ENCODE measurements around the gene SMIM44. TPM values are rescaled to one million over a fixed set of nuclear protein-coding genes. Genes with fewer than 3 reads are reported as not detected.

Gene SMIM44
- total and polyA plus RNA-seq, 4 experiments from 2014 or later = not detected

- peaks cover 0 to 2% (median under 1%) of the 10 kb centered on the region in 4 donors for H3K4me1 Mint-ChIP-seq
- DNase-seq = no peak
- ChIA-PET POLR2A (ENCODE audit: partially characterized antibody) (no interaction called here), CTCF (ENCODE audit: partially characterized antibody) (interaction anchor here (1.5 kb wide), 1 partner anchor 9 kb away, joined by 6 read pairs; no protein-coding TSS in a partner anchor)
- no peaks in the 10 kb centered on the region for H3K27me3 Mint-ChIP-seq
- intact Hi-C loops (cut with micrococcal nuclease) = no loop called here
- no peak overlapping the region for H3K27ac Mint-ChIP-seq
- Histone ChIP-seq H3K4me1 (ENCODE audit: insufficient read depth, low read length) (no peaks in the 10 kb centered on the region), H3K36me3 (ENCODE audit: insufficient read depth, low read length) (no peaks in the 10 kb centered on the region), H3K9me3 (ENCODE audit: control insufficient read depth in 1 of 2, low read length in 2 of 2) (no peaks in the 10 kb centered on the region), H3K27ac (ENCODE audit: low read depth, low read length) (no peak overlapping the region), H3K27me3 (ENCODE audit: insufficient read depth, low read length) (no peaks in the 10 kb centered on the region), H3K4me3 (ENCODE audit: low read length in 2 of 2) (no peak overlapping the region)
- peaks cover 6 to 10% of the 10 kb centered on the region in 2 donors for H3K36me3 Mint-ChIP-seq
- H3K9me3 Mint-ChIP-seq = peaks cover 0 to 2% (median 0%) of the 10 kb centered on the region in 8 donors
- H3K4me3 Mint-ChIP-seq = no peak overlapping the region
Observed at GRCh38 chr19:3463714-3464586, 19.3 kb downstream of the SMIM44 start.

- Mint-ChIP-seq H3K27ac (no peak overlapping the region), H3K4me3 (no peak overlapping the region), H3K27me3 (no peaks in the 10 kb centered on the region), H3K36me3 (peaks cover 6 to 11% of the 10 kb centered on the region in 2 donors), H3K9me3 (peaks cover 0 to 2% (median 0%) of the 10 kb centered on the region in 8 donors), H3K4me1 (no peaks in the 10 kb centered on the region)
- no peak for DNase-seq
- Histone ChIP-seq H3K9me3 (ENCODE audit: control insufficient read depth in 1 of 2, low read length in 2 of 2) (no peaks in the 10 kb centered on the region), H3K4me3 (ENCODE audit: low read length in 2 of 2) (no peak overlapping the region), H3K27ac (ENCODE audit: low read depth, low read length) (no peak overlapping the region), H3K4me1 (ENCODE audit: insufficient read depth, low read length) (no peaks in the 10 kb centered on the region), H3K36me3 (ENCODE audit: insufficient read depth, low read length) (no peaks in the 10 kb centered on the region), H3K27me3 (ENCODE audit: insufficient read depth, low read length) (no peaks in the 10 kb centered on the region)
- ChIA-PET POLR2A (ENCODE audit: partially characterized antibody) (no interaction called here), CTCF (ENCODE audit: partially characterized antibody) (interaction anchor here (1.5 kb wide), 1 partner anchor 10 kb away, joined by 6 read pairs; no protein-coding TSS in a partner anchor)
- intact Hi-C loops (cut with micrococcal nuclease) = no loop called here
Observed at GRCh38 chr19:3462991-3463713, 20.1 kb downstream of the SMIM44 start.

- ChIA-PET CTCF (ENCODE audit: partially characterized antibody) (interaction anchor here (1.1 to 1.4 kb wide), 2 partner anchors 12 to 30 kb away, joined by 3 to 7 read pairs; no protein-coding TSS in a partner anchor), POLR2A (ENCODE audit: partially characterized antibody) (no interaction called here)
- peaks cover 4% of the 10 kb centered on the region for H3K36me3 ChIP-seq (ENCODE audit: insufficient read depth, low read length)
- Mint-ChIP-seq H3K27me3 (no peaks in the 10 kb centered on the region), H3K9me3 (no peaks in the 10 kb centered on the region), H3K27ac (no peak overlapping the region), H3K4me1 (no peaks in the 10 kb centered on the region), H3K4me3 (no peak overlapping the region), H3K36me3 (peaks cover 6 to 16% of the 10 kb centered on the region in 2 donors)
- H3K27ac ChIP-seq (ENCODE audit: low read depth, low read length) = no peak overlapping the region
- no peak for DNase-seq
- intact Hi-C loops (cut with micrococcal nuclease) = no loop called here
- H3K27me3 ChIP-seq (ENCODE audit: insufficient read depth, low read length) = no peaks in the 10 kb centered on the region
- H3K9me3 ChIP-seq (ENCODE audit: control insufficient read depth in 1 of 2, low read length in 2 of 2) = no peaks in the 10 kb centered on the region
- H3K4me1 ChIP-seq (ENCODE audit: insufficient read depth, low read length) = no peaks in the 10 kb centered on the region
- no peak overlapping the region for H3K4me3 ChIP-seq (ENCODE audit: low read length in 2 of 2)
Observed at GRCh38 chr19:3459965-3460582, 23.2 kb downstream of the SMIM44 start.

- Mint-ChIP-seq H3K9me3 (no peaks in the 10 kb centered on the region), H3K27ac (no peak overlapping the region), H3K27me3 (no peaks in the 10 kb centered on the region), H3K4me3 (no peak overlapping the region), H3K4me1 (no peaks in the 10 kb centered on the region), H3K36me3 (peaks cover 6 to 16% of the 10 kb centered on the region in 2 donors)
- Histone ChIP-seq H3K27ac (ENCODE audit: low read depth, low read length) (no peak overlapping the region), H3K36me3 (ENCODE audit: insufficient read depth, low read length) (peaks cover 4% of the 10 kb centered on the region), H3K27me3 (ENCODE audit: insufficient read depth, low read length) (no peaks in the 10 kb centered on the region), H3K4me1 (ENCODE audit: insufficient read depth, low read length) (no peaks in the 10 kb centered on the region), H3K9me3 (ENCODE audit: control insufficient read depth in 1 of 2, low read length in 2 of 2) (no peaks in the 10 kb centered on the region), H3K4me3 (ENCODE audit: low read length in 2 of 2) (no peak overlapping the region)
- DNase-seq = no peak
- ChIA-PET POLR2A (ENCODE audit: partially characterized antibody) (no interaction called here), CTCF (ENCODE audit: partially characterized antibody) (no interaction called here)
- intact Hi-C loops (cut with micrococcal nuclease) = no loop called here
Observed at GRCh38 chr19:3459089-3459881, 24.0 kb downstream of the SMIM44 start.

GRCh38 chr19:3458229-3459088 lies 24.8 kb downstream of the SMIM44 start:
- no peak for DNase-seq
- no peaks in the 10 kb centered on the region for H3K27me3 Mint-ChIP-seq
- intact Hi-C loops (cut with micrococcal nuclease) = no loop called here
- Histone ChIP-seq H3K4me3 (ENCODE audit: low read length in 2 of 2) (no peak overlapping the region), H3K36me3 (ENCODE audit: insufficient read depth, low read length) (peaks cover 4% of the 10 kb centered on the region), H3K27me3 (ENCODE audit: insufficient read depth, low read length) (no peaks in the 10 kb centered on the region), H3K4me1 (ENCODE audit: insufficient read depth, low read length) (no peaks in the 10 kb centered on the region), H3K27ac (ENCODE audit: low read depth, low read length) (no peak overlapping the region), H3K9me3 (ENCODE audit: control insufficient read depth in 1 of 2, low read length in 2 of 2) (no peaks in the 10 kb centered on the region)
- ChIA-PET CTCF (ENCODE audit: partially characterized antibody) (no interaction called here), POLR2A (ENCODE audit: partially characterized antibody) (no interaction called here)
- H3K4me1 Mint-ChIP-seq = no peaks in the 10 kb centered on the region
- H3K9me3 Mint-ChIP-seq = no peaks in the 10 kb centered on the region
- no peak overlapping the region for H3K4me3 Mint-ChIP-seq
- H3K27ac Mint-ChIP-seq = no peak overlapping the region
- peaks cover 6 to 18% of the 10 kb centered on the region in 2 donors for H3K36me3 Mint-ChIP-seq

GRCh38 chr19:3457528-3458228 lies 25.6 kb downstream of the SMIM44 start:
- peaks cover 7% of the 10 kb centered on the region for H3K36me3 ChIP-seq (ENCODE audit: insufficient read depth, low read length)

More at GRCh38 chr19:3457528-3458228, 25.6 kb downstream of the SMIM44 start:
- Histone ChIP-seq H3K4me1 (ENCODE audit: insufficient read depth, low read length) (no peaks in the 10 kb centered on the region), H3K9me3 (ENCODE audit: control insufficient read depth in 1 of 2, low read length in 2 of 2) (no peaks in the 10 kb centered on the region), H3K27ac (ENCODE audit: low read depth, low read length) (no peak overlapping the region), H3K4me3 (ENCODE audit: low read length in 2 of 2) (no peak overlapping the region), H3K27me3 (ENCODE audit: insufficient read depth, low read length) (no peaks in the 10 kb centered on the region)
- H3K9me3 Mint-ChIP-seq = no peaks in the 10 kb centered on the region
- H3K36me3 Mint-ChIP-seq = peaks cover 5 to 18% of the 10 kb centered on the region in 2 donors
- no peak for DNase-seq
- intact Hi-C loops (cut with micrococcal nuclease) = no loop called here
- no peaks in the 10 kb centered on the region for H3K4me1 Mint-ChIP-seq
- no peak overlapping the region for H3K27ac Mint-ChIP-seq
- no peak overlapping the region for H3K4me3 Mint-ChIP-seq
- POLR2A ChIA-PET (ENCODE audit: partially characterized antibody) = no interaction called here
- CTCF ChIA-PET (ENCODE audit: partially characterized antibody) = interaction anchor here (0.9 kb wide), 1 partner anchor 16 kb away, joined by 3 read pairs; no protein-coding TSS in a partner anchor
- no peaks in the 10 kb centered on the region for H3K27me3 Mint-ChIP-seq

Measured in CD4-positive, alpha-beta memory T cell (primary cell).